ENCODE measurements around the gene AMPD1.
A peak's percentile ranks its signal among the peaks of the same experiment; 100 is the strongest.

Gene AMPD1

GRCh38 chr1:114670083-114671010 lies 25.0 kb downstream of the AMPD1 start:
- Histone ChIP-seq H3K9me3 (ENCODE audit: control insufficient read depth, insufficient read depth, low read length) (no peaks in the 10 kb centered on the region), H3K27ac (ENCODE audit: low read depth, low read length) (peak overlapping the region; percentile 72), H3K27me3 (ENCODE audit: control insufficient read depth, insufficient read depth, low read length) (peaks cover 12% of the 10 kb centered on the region), H3K4me1 (ENCODE audit: control insufficient read depth, insufficient read depth, low read length) (peaks cover 4% of the 10 kb centered on the region), H3K4me3 (ENCODE audit: low read depth, low read length) (peak overlapping the region; percentile 93), H3K36me3 (ENCODE audit: control insufficient read depth, insufficient read depth, low read length) (no peaks in the 10 kb centered on the region), H3K9ac (ENCODE audit: low read depth, low read length) (peak overlapping the region; percentile 62)

- Histone ChIP-seq H3K9ac (ENCODE audit: low read depth, low read length) (peak within 1 kb of the TSS; percentile 62), H3K4me1 (ENCODE audit: control insufficient read depth, insufficient read depth, low read length) (peaks cover 4% of the 10 kb centered on the region), H3K27ac (ENCODE audit: low read depth, low read length) (peak within 1 kb of the TSS; percentile 78), H3K27me3 (ENCODE audit: control insufficient read depth, insufficient read depth, low read length) (peaks cover 12% of the 10 kb centered on the region), H3K36me3 (ENCODE audit: control insufficient read depth, insufficient read depth, low read length) (no peaks in the 10 kb centered on the region), H3K4me3 (ENCODE audit: low read depth, low read length) (peak within 1 kb of the TSS; percentile 93), H3K9me3 (ENCODE audit: control insufficient read depth, insufficient read depth, low read length) (no peaks in the 10 kb centered on the region)
These were observed 25.7 kb downstream of the AMPD1 start, which contains the start of gene DENND2C for GRCh38 chr1:114669562-114670082. DENND2C (minus strand) TSS chr1:114670049; CDS start chr1:114625984, 44,065 bp downstream.

- H3K4me3 ChIP-seq (ENCODE audit: low read depth, low read length) = peak overlapping the region; percentile 93
- H3K36me3 ChIP-seq (ENCODE audit: control insufficient read depth, insufficient read depth, low read length) = no peaks in the 10 kb centered on the region
- peaks cover 12% of the 10 kb centered on the region for H3K27me3 ChIP-seq (ENCODE audit: control insufficient read depth, insufficient read depth, low read length)
- no peaks in the 10 kb centered on the region for H3K9me3 ChIP-seq (ENCODE audit: control insufficient read depth, insufficient read depth, low read length)
- peaks cover 4% of the 10 kb centered on the region for H3K4me1 ChIP-seq (ENCODE audit: control insufficient read depth, insufficient read depth, low read length)
- H3K9ac ChIP-seq (ENCODE audit: low read depth, low read length) = peak overlapping the region; percentile 42; the same call in 1 of the 2 replicates
- H3K27ac ChIP-seq (ENCODE audit: low read depth, low read length) = peak overlapping the region; percentile 78
These were observed 26.4 kb downstream of the AMPD1 start for GRCh38 chr1:114668784-114669561.

GRCh38 chr1:114668373-114668772 lies 27.0 kb downstream of the AMPD1 start:
- Histone ChIP-seq H3K9ac (ENCODE audit: low read depth, low read length) (no peak overlapping the region), H3K4me3 (ENCODE audit: low read depth, low read length) (no peak overlapping the region), H3K9me3 (ENCODE audit: control insufficient read depth, insufficient read depth, low read length) (no peaks in the 10 kb centered on the region), H3K27me3 (ENCODE audit: control insufficient read depth, insufficient read depth, low read length) (peaks cover 12% of the 10 kb centered on the region), H3K36me3 (ENCODE audit: control insufficient read depth, insufficient read depth, low read length) (no peaks in the 10 kb centered on the region), H3K27ac (ENCODE audit: low read depth, low read length) (peak overlapping the region; percentile 10), H3K4me1 (ENCODE audit: control insufficient read depth, insufficient read depth, low read length) (peaks cover 4% of the 10 kb centered on the region)

GRCh38 chr1:114666954-114667353 lies 28.4 kb downstream of the AMPD1 start:
- no peak overlapping the region for H3K27ac ChIP-seq (ENCODE audit: low read depth, low read length)

GRCh38 chr1:114660238-114660637 lies 35.1 kb downstream of the AMPD1 start:
- Histone ChIP-seq H3K36me3 (ENCODE audit: control insufficient read depth, insufficient read depth, low read length) (no peaks in the 10 kb centered on the region), H3K9me3 (ENCODE audit: control insufficient read depth, insufficient read depth, low read length) (no peaks in the 10 kb centered on the region), H3K9ac (ENCODE audit: low read depth, low read length) (no peak overlapping the region), H3K27me3 (ENCODE audit: control insufficient read depth, insufficient read depth, low read length) (no peaks in the 10 kb centered on the region), H3K4me1 (ENCODE audit: control insufficient read depth, insufficient read depth, low read length) (no peaks in the 10 kb centered on the region), H3K27ac (ENCODE audit: low read depth, low read length) (no peak overlapping the region), H3K4me3 (ENCODE audit: low read depth, low read length) (no peak overlapping the region)

More at GRCh38 chr1:114666954-114667353, 28.4 kb downstream of the AMPD1 start:
- Histone ChIP-seq H3K4me3 (ENCODE audit: low read depth, low read length) (no peak overlapping the region), H3K36me3 (ENCODE audit: control insufficient read depth, insufficient read depth, low read length) (no peaks in the 10 kb centered on the region), H3K9ac (ENCODE audit: low read depth, low read length) (no peak overlapping the region), H3K9me3 (ENCODE audit: control insufficient read depth, insufficient read depth, low read length) (no peaks in the 10 kb centered on the region), H3K4me1 (ENCODE audit: control insufficient read depth, insufficient read depth, low read length) (peaks cover 4% of the 10 kb centered on the region), H3K27me3 (ENCODE audit: control insufficient read depth, insufficient read depth, low read length) (peaks cover 12% of the 10 kb centered on the region)

- Histone ChIP-seq H3K27me3 (ENCODE audit: control insufficient read depth, insufficient read depth, low read length) (no peaks in the 10 kb centered on the region), H3K4me3 (ENCODE audit: low read depth, low read length) (no peak overlapping the region), H3K36me3 (ENCODE audit: control insufficient read depth, insufficient read depth, low read length) (no peaks in the 10 kb centered on the region), H3K4me1 (ENCODE audit: control insufficient read depth, insufficient read depth, low read length) (no peaks in the 10 kb centered on the region), H3K9me3 (ENCODE audit: control insufficient read depth, insufficient read depth, low read length) (no peaks in the 10 kb centered on the region), H3K27ac (ENCODE audit: low read depth, low read length) (no peak overlapping the region), H3K9ac (ENCODE audit: low read depth, low read length) (no peak overlapping the region)
These were observed 43.5 kb downstream of the AMPD1 start for GRCh38 chr1:114651893-114652292.

- H3K27me3 ChIP-seq (ENCODE audit: control insufficient read depth, insufficient read depth, low read length) = no peaks in the 10 kb centered on the region
- H3K4me3 ChIP-seq (ENCODE audit: low read depth, low read length) = no peak overlapping the region
- no peaks in the 10 kb centered on the region for H3K36me3 ChIP-seq (ENCODE audit: control insufficient read depth, insufficient read depth, low read length)
- H3K9me3 ChIP-seq (ENCODE audit: control insufficient read depth, insufficient read depth, low read length) = no peaks in the 10 kb centered on the region
- no peaks in the 10 kb centered on the region for H3K4me1 ChIP-seq (ENCODE audit: control insufficient read depth, insufficient read depth, low read length)
- no peak overlapping the region for H3K9ac ChIP-seq (ENCODE audit: low read depth, low read length)
- no peak overlapping the region for H3K27ac ChIP-seq (ENCODE audit: low read depth, low read length)
These were observed 46.8 kb downstream of the AMPD1 start for GRCh38 chr1:114648503-114648902.

- Histone ChIP-seq H3K36me3 (ENCODE audit: control insufficient read depth, insufficient read depth, low read length) (no peaks in the 10 kb centered on the region), H3K9ac (ENCODE audit: low read depth, low read length) (no peak overlapping the region), H3K9me3 (ENCODE audit: control insufficient read depth, insufficient read depth, low read length) (no peaks in the 10 kb centered on the region), H3K4me3 (ENCODE audit: low read depth, low read length) (no peak overlapping the region), H3K4me1 (ENCODE audit: control insufficient read depth, insufficient read depth, low read length) (peaks cover 18% of the 10 kb centered on the region; the same call in 1 of the 2 replicates), H3K27ac (ENCODE audit: low read depth, low read length) (no peak overlapping the region), H3K27me3 (ENCODE audit: control insufficient read depth, insufficient read depth, low read length) (no peaks in the 10 kb centered on the region)
These were observed 54.0 kb downstream of the AMPD1 start for GRCh38 chr1:114641377-114641776.

GRCh38 chr1:114638910-114639309 lies 56.4 kb downstream of the AMPD1 start:
- no peaks in the 10 kb centered on the region for H3K27me3 ChIP-seq (ENCODE audit: control insufficient read depth, insufficient read depth, low read length)
- H3K27ac ChIP-seq (ENCODE audit: low read depth, low read length) = no peak overlapping the region

More at GRCh38 chr1:114638910-114639309, 56.4 kb downstream of the AMPD1 start:
- no peak overlapping the region for H3K4me3 ChIP-seq (ENCODE audit: low read depth, low read length)
- no peaks in the 10 kb centered on the region for H3K9me3 ChIP-seq (ENCODE audit: control insufficient read depth, insufficient read depth, low read length)
- no peak overlapping the region for H3K9ac ChIP-seq (ENCODE audit: low read depth, low read length)
- no peaks in the 10 kb centered on the region for H3K36me3 ChIP-seq (ENCODE audit: control insufficient read depth, insufficient read depth, low read length)
- peaks cover 18% of the 10 kb centered on the region; the same call in 1 of the 2 replicates for H3K4me1 ChIP-seq (ENCODE audit: control insufficient read depth, insufficient read depth, low read length)
